ENCODE results near the gene PIK3R6.

PIK3R6 gene

DNA sequence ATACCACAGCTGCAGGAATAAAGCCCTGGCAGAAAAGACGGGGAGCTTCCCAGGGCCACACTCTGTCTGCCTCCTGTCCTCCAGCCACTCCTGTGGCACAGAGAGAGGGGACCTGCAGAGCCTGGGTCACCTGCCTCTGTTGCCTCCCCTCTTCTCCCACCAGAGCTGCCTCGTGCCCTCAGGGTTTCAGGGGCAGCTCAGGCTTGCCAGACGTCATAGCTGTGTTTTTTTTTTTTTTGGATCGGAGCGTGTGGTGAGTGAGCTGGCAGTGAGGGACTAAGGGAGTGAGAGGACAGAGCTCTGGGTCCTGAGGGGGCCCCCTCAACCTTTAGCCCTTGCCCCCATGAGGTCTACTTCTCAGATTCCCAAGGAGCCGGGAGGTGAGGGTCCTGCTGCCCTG is 2.1 kb downstream of the PIK3R6 start:
- intact Hi-C loops (cut with DNase I; ENCODE audit: low total_unique reads), result no loop called here
- Histone ChIP-seq H3K4me1 (no peaks in the 10 kb centered on the region), H3K27me3 (peaks cover 0 to 11% of the 10 kb centered on the region in 2 donors), H3K9me3 (peaks cover 0 to 3% (median 0%) of the 10 kb centered on the region in 3 donors), H3K27ac (no peak overlapping the region), H3K4me3 (no peak overlapping the region), H3K36me3 (no peaks in the 10 kb centered on the region)
- peak in 1 of 2 donors; percentile 50 for DNase-seq
- TF ChIP-seq, protein P1, sequence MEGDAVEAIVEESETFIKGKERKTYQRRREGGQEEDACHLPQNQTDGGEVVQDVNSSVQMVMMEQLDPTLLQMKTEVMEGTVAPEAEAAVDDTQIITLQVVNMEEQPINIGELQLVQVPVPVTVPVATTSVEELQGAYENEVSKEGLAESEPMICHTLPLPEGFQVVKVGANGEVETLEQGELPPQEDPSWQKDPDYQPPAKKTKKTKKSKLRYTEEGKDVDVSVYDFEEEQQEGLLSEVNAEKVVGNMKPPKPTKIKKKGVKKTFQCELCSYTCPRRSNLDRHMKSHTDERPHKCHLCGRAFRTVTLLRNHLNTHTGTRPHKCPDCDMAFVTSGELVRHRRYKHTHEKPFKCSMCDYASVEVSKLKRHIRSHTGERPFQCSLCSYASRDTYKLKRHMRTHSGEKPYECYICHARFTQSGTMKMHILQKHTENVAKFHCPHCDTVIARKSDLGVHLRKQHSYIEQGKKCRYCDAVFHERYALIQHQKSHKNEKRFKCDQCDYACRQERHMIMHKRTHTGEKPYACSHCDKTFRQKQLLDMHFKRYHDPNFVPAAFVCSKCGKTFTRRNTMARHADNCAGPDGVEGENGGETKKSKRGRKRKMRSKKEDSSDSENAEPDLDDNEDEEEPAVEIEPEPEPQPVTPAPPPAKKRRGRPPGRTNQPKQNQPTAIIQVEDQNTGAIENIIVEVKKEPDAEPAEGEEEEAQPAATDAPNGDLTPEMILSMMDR (IDR thresholded peaks at IDR 0.05), result no peak

- no peak overlapping the region for H3K27ac ChIP-seq
- intact Hi-C loops (cut with DNase I; ENCODE audit: low total_unique reads), result no loop called here
Observed at GRCh38 chr17:8862213-8863056, 5.0 kb downstream of the PIK3R6 start.

GRCh38 chr17:8861495-8862181 is 5.8 kb downstream of the PIK3R6 start:
- Histone ChIP-seq H3K9me3 (peaks cover 0 to 3% (median 0%) of the 10 kb centered on the region in 3 donors), H3K27ac (no peak overlapping the region), H3K4me1 (peaks cover 0 to 11% (median 0%) of the 10 kb centered on the region in 4 donors), H3K27me3 (peaks cover 0 to 11% of the 10 kb centered on the region in 2 donors), H3K36me3 (no peaks in the 10 kb centered on the region), H3K4me3 (no peak overlapping the region)
- DNase-seq, result peak in 1 of 2 donors; percentile 5
- intact Hi-C loops (cut with DNase I; ENCODE audit: low total_unique reads), result no loop called here
- TF ChIP-seq, protein P1 (IDR thresholded peaks at IDR 0.05), result no peak

More at GRCh38 chr17:8862213-8863056, 5.0 kb downstream of the PIK3R6 start:
- Histone ChIP-seq H3K4me1 (peaks cover 0 to 6% (median 0%) of the 10 kb centered on the region in 4 donors), H3K36me3 (no peaks in the 10 kb centered on the region), H3K27me3 (peaks cover 0 to 11% of the 10 kb centered on the region in 2 donors), H3K4me3 (no peak overlapping the region), H3K9me3 (peaks cover 0 to 3% (median 0%) of the 10 kb centered on the region in 3 donors)
- TF ChIP-seq, protein P1 (IDR thresholded peaks at IDR 0.05), result no peak
- DNase-seq, result peak in 1 of 2 donors; percentile 21

- Histone ChIP-seq H3K9me3 (peaks cover 0 to 3% (median 0%) of the 10 kb centered on the region in 3 donors), H3K27ac (no peak overlapping the region), H3K27me3 (peaks cover 0 to 4% of the 10 kb centered on the region in 2 donors), H3K4me3 (no peak overlapping the region), H3K36me3 (no peaks in the 10 kb centered on the region), H3K4me1 (peaks cover 0 to 11% (median 0%) of the 10 kb centered on the region in 4 donors)
- intact Hi-C loops (cut with DNase I; ENCODE audit: low total_unique reads), result no loop called here
- peak in 1 of 2 donors; percentile 28 for DNase-seq
- TF ChIP-seq, protein P1 (IDR thresholded peaks at IDR 0.05), result no peak
Observed at GRCh38 chr17:8859804-8860430, 7.6 kb downstream of the PIK3R6 start.

DNA sequence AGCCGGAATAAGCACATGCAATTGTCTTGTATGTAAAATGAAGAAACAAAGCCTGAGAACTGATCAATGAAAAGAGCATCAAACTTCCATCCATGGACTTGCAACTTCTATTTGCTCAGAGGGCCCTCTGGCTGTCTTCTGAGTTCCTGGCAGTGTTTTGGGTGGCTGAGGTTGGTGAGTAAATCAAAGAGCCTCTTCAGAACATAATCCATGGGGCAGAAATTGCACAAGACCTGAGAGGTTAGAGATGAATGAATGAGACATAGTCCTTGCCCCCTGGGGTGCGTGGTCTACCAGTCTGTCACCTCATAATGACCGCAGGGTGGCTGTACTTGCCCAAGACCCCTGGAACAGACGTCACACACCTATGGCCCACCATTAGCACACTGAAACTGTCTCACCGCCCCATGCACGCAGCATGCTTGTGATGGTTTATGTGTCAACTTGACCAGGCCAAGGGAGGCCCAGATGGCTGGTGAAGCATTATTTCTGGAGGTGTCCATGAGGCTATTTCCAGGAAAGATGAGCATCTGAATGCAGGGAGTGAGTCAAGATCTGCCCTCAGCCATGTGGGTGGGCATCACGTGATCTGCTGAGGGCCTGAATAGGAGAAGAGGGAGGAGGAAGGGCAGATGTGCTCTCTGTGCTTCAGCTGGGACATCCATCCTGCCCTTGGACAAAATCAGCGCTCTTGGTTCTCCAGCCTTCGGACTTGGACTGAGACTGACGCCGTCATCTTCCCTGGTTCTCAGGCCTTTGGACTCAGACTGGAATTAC is 8.3 kb downstream of the PIK3R6 start:
- TF ChIP-seq, protein P1 (IDR thresholded peaks at IDR 0.05), result no peak
- Histone ChIP-seq H3K4me1 (peaks cover 0 to 11% (median 0%) of the 10 kb centered on the region in 4 donors), H3K27ac (no peak overlapping the region), H3K36me3 (no peaks in the 10 kb centered on the region), H3K4me3 (no peak overlapping the region), H3K27me3 (peaks cover 0 to 6% of the 10 kb centered on the region in 2 donors), H3K9me3 (peaks cover 0 to 3% (median 0%) of the 10 kb centered on the region in 3 donors)
- DNase-seq, result peak in 1 of 2 donors; percentile 47
- intact Hi-C loops (cut with DNase I; ENCODE audit: low total_unique reads), result no loop called here

Measured in tibial artery (tissue), 4 donors.